WTC11 (cell line): ENCODE results near the gene MTA3.

Source experiments
- CTCF ChIP-seq: fragments of 200-600 bp; IDR thresholded peaks from 2 replicates; pipeline ENCODE4 v1.8.0; 2022; ENCODE audit warnings: antibody characterized with exemption
- ELF4 ChIP-seq: sonication (generic); formaldehyde crosslinking; IDR thresholded peaks from 2 replicates; pipeline ENCODE4 v1.8.1; 2022; ENCODE audit warnings: low read depth, mild to moderate bottlenecking, moderate library complexity, missing genetic modification reagents
- KAT7 ChIP-seq: sonication (generic); formaldehyde crosslinking; IDR thresholded peaks from 2 replicates; pipeline ENCODE4 v1.8.1; 2023; ENCODE audit warnings: missing genetic modification reagents, mild to moderate bottlenecking, borderline replicate concordance
- SP1 ChIP-seq: sonication (generic); formaldehyde crosslinking; conservative IDR thresholded peaks from 2 replicates; pipeline ENCODE4 v1.8.1; 2022; ENCODE audit warnings: missing genetic modification reagents
- TCF7 ChIP-seq: sonication (generic); formaldehyde crosslinking; IDR thresholded peaks from 2 replicates; pipeline ENCODE4 v1.8.0; 2022; ENCODE audit warnings: mild to moderate bottlenecking, low read depth, missing genetic modification reagents, moderate library complexity
- USF2 ChIP-seq: sonication (generic); formaldehyde crosslinking; IDR thresholded peaks from 2 replicates; pipeline ENCODE4 v1.8.1; 2023; ENCODE audit warnings: mild to moderate bottlenecking, missing genetic modification reagents, moderate library complexity
- ZNF416 ChIP-seq: fragments of 250-450 bp; sonication (Bioruptor Pico); IDR thresholded peaks from 2 replicates; pipeline ENCODE4 v1.9.0; 2021; ENCODE audit warnings: mild to moderate bottlenecking, inconsistent platforms
- TF ChIP-seq, protein P1 (sequence below): sonication (generic); formaldehyde crosslinking; IDR thresholded peaks from 2 replicates; pipeline ENCODE4 v1.8.1; 2022; ENCODE audit warnings: low read depth, missing genetic modification reagents, borderline replicate concordance

DNA sequence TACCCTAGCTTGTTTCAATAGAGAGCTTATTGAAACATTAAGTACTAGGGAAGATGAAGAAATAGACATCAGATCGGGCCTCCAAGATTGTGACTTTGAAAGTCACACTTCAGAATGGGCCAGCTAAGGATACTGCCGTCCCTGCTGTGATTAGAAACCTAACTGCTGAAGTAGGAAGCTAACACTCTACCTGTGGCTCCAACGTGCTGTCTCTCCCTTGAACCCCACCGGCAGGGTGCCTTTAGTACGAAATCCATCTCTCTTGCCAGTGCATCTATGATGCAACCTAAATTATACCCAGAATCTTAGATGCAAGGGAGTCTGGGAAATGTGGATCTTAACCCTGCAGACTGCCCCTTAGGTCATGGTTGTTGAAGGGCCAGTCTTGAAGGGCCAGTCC is 116.9 kb downstream of the MTA3 start:
- TF ChIP-seq USF2 (CRISPR knock-in tag) = no peak
- TF ChIP-seq CTCF = no peak
- no peak for TF ChIP-seq ZNF416 (CRISPR knock-in tag)
- TF ChIP-seq KAT7 (CRISPR knock-in tag) = no peak
- no peak for TF ChIP-seq TCF7
- TF ChIP-seq SP1 (CRISPR knock-in tag) = no peak
- TF ChIP-seq, protein P1, sequence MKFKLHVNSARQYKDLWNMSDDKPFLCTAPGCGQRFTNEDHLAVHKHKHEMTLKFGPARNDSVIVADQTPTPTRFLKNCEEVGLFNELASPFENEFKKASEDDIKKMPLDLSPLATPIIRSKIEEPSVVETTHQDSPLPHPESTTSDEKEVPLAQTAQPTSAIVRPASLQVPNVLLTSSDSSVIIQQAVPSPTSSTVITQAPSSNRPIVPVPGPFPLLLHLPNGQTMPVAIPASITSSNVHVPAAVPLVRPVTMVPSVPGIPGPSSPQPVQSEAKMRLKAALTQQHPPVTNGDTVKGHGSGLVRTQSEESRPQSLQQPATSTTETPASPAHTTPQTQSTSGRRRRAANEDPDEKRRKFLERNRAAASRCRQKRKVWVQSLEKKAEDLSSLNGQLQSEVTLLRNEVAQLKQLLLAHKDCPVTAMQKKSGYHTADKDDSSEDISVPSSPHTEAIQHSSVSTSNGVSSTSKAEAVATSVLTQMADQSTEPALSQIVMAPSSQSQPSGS (CRISPR knock-in tag) = no peak
- TF ChIP-seq ELF4 (CRISPR knock-in tag) = no peak
